Large intestine (tissue), 3 donors: ENCODE data around the gene HLA-DQB1. TPM values are rescaled to one million over a fixed set of nuclear protein-coding genes. Genes with fewer than 3 reads are reported as not detected.
"Not testable (repeated sequence)": the region's sequence is repeated elsewhere in the genome, so short reads cannot be mapped to it uniquely, and the experiment has no call there.

ENCODE experiments used
- DNase-seq, 2 donors: peaks; one replicate each; pipeline versions ENCODE4 v3.0.0 to v3.0.0-alpha.2; 2013
- H3K27ac ChIP-seq: one replicate; pipeline ENCODE4 v1.5.1; 2013; ENCODE audit warnings: low read length
- H3K27me3 ChIP-seq: 2 replicates; pipeline ENCODE4 v1.6.1; 2013; ENCODE audit warnings: low read length; ENCODE audit not compliant: control insufficient read depth, insufficient read depth
- H3K36me3 ChIP-seq: 2 replicates; pipeline ENCODE4 v1.6.1; 2013; ENCODE audit warnings: low read length; ENCODE audit not compliant: control insufficient read depth, insufficient read depth
- H3K4me1 ChIP-seq: one replicate; pipeline ENCODE4 v1.6.1; 2013; ENCODE audit warnings: low read length; ENCODE audit not compliant: control insufficient read depth, insufficient read depth
- H3K4me3 ChIP-seq: one replicate; pipeline ENCODE4 v1.5.1; 2013; ENCODE audit warnings: low read length
- H3K9me3 ChIP-seq: one replicate; pipeline ENCODE4 v1.6.1; 2013; ENCODE audit warnings: mild to moderate bottlenecking, low read depth, low read length, moderate library complexity; ENCODE audit not compliant: control insufficient read depth
- WGBS: methylation state at CpG from one replicate; pipeline ENCODE4 v1.1.5; 2013; ENCODE audit warnings: low lambda C conversion rate; ENCODE audit not compliant: insufficient coverage; 5-methylcytosine and 5-hydroxymethylcytosine counted together
- polyA plus RNA-seq: library from polyadenylated mRNA; unstranded; fragments of 120-200 nt; gene quantifications from one replicate; pipeline ENCODE4 v1.2.1, GENCODE V29; 2013

HLA-DQB1 gene
- polyA plus RNA-seq, 1 donor: 23.7 TPM

DNA sequence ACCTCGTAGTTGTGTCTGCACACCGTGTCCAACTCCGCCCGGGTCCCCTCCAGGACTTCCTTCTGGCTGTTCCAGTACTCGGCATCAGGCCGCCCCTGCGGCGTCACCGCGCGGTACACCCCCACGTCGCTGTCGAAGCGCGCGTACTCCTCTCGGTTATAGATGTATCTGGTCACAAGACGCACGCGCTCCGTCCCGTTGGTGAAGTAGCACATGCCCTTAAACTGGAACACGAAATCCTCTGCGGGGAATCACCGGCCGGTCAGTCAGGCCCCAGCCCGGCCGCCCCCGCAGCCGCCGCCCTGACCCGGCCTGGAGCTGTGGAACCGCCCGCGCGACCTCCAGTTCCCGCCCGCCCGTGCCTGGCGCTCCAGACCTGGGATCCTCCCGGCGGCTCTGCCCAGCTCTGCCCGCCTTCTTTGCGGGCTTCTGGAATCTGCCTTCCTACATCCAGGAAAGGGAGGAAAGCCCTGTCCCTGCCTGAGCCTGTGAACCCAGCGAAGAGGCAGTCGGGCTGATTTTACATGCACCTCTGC, 1.6 kb downstream of the HLA-DQB1 start:
- DNase-seq: peak in 1 of 2 donors; percentile 41

DNA sequence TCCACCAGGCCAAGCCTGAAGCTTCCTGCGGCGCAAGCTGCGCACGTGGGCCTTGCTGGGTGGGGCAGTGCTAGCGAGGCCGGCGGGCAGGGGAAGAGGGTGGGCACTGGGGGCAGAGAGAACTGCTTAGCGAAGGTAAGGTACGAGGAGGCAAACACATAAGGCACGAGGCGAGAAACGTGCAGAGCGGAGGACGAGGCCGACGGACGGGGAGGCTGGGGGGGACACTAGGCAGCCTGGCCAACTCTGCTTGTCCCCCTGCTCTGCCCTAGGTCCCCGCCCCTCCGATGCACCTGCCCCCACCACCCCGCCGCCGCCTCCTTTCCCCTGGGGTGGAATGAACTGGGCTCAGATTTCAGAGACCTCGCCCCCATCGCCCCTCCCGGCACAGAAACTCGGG, 2.1 kb downstream of the HLA-DQB1 start:
- no peaks in the 10 kb centered on the region for H3K9me3 ChIP-seq
- no peak overlapping the region for H3K27ac ChIP-seq
- peaks cover 4% of the 10 kb centered on the region for H3K27me3 ChIP-seq
- no peak overlapping the region for H3K4me3 ChIP-seq
- no peak for DNase-seq
- no peaks in the 10 kb centered on the region for H3K4me1 ChIP-seq
- WGBS: no CpG with 5 or more reads among the region's 26 CpGs
- no peaks in the 10 kb centered on the region for H3K36me3 ChIP-seq

More for the DNA sequence above, 1.6 kb downstream of the HLA-DQB1 start:
- no CpG with 5 or more reads among the region's 47 CpGs for WGBS
- no peaks in the 10 kb centered on the region for H3K36me3 ChIP-seq
- peak overlapping the region; percentile 13 for H3K4me3 ChIP-seq
- H3K9me3 ChIP-seq: no peaks in the 10 kb centered on the region
- H3K27me3 ChIP-seq: peaks cover 4% of the 10 kb centered on the region
- no peaks in the 10 kb centered on the region for H3K4me1 ChIP-seq
- no peak overlapping the region for H3K27ac ChIP-seq

DNA sequence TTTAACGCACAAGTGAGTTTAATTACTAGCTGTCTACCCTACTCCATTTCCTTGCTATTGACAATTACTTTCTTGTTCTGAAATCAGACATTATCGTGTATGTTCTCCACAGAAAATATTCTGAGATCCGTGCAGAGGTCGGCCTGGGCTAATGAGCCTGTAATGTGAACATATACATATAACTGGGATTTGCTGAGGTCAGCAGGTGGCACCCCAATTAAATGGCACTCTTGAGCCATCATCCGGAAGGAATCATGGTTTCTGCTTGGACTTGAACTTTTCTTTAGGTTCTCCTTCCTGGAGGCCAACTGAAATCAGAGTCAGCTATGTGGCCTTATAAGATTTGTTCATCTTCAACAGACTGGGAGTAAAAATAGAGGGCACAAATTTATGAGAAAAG, 3.6 kb downstream of the HLA-DQB1 start:
- H3K36me3 ChIP-seq: no peaks in the 10 kb centered on the region
- H3K27me3 ChIP-seq: peaks cover 6% of the 10 kb centered on the region
- no peak overlapping the region for H3K4me3 ChIP-seq
- no peak overlapping the region for H3K27ac ChIP-seq
- no peak for DNase-seq
- 62% methylated on average over 1 of the region's 5 CpGs for WGBS
- no peaks in the 10 kb centered on the region for H3K4me1 ChIP-seq
- no peaks in the 10 kb centered on the region for H3K9me3 ChIP-seq

DNA sequence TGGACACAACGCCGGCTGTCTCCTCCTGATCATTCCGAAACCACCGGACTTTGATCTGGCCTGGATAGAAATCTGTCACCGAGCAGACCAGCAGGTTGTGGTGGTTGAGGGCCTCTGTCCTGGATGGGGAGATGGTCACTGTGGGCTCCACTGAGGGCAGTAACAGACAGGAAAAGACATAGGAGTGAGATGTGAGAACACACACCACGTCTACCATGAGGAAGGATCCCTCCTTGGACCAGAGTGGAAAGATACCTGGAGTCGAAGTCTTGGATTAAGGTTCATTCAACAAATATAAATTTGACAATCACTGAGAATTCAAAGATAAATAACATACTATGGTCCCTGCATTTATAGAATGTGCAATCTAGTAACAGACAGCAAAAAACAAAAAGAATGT, 4.4 kb downstream of the HLA-DQB1 start:
- no CpG with 5 or more reads among the region's 7 CpGs for WGBS
- Histone ChIP-seq H3K9me3 (no peaks in the 10 kb centered on the region), H3K4me3 (no peak overlapping the region), H3K4me1 (no peaks in the 10 kb centered on the region), H3K27me3 (peaks cover 6% of the 10 kb centered on the region), H3K36me3 (no peaks in the 10 kb centered on the region), H3K27ac (no peak overlapping the region)
- DNase-seq: no peak

DNA sequence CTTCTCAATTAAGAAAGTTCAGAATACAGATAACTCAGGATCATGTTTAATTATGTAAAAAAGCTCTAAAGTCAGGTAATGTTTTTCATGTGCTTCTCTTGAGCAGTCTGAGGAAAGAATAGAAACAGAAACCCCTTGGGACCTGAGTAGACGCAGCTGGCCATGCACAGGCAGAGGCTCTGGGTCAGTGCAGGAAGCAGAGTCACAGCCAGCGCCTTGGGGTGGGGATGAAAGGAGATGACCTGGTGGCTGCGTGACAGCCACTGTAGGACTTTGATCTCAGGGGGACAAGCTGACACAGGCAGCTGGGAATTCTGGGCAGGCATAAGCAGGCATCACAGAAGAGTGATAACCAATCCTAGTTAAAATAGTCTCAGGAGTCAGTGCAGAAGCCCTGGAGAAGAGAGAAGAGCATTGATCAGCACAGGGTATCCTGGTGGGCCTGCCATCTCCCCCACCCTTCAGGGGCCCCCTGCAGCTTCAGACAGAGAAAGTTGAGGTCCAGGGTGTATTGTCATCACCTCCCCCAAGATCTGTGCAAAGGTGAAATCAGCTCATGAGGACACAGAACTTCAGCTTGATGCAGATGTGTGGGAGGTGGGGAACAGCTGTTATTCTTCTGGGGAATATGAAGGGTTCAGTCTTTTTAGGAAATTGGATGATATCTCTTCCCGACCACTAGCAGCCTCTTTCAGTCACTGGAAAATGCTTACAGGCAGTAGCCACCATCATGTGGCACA, 6.4 kb downstream of the HLA-DQB1 start:
- DNase-seq: peak in 1 of 2 donors; percentile 30
- no CpG with 5 or more reads among the region's 4 CpGs for WGBS
- H3K4me3 ChIP-seq: no peak overlapping the region
- no peaks in the 10 kb centered on the region for H3K9me3 ChIP-seq
- no peaks in the 10 kb centered on the region for H3K4me1 ChIP-seq
- peaks cover 3% of the 10 kb centered on the region for H3K27me3 ChIP-seq
- H3K36me3 ChIP-seq: no peaks in the 10 kb centered on the region
- H3K27ac ChIP-seq: no peak overlapping the region

DNA sequence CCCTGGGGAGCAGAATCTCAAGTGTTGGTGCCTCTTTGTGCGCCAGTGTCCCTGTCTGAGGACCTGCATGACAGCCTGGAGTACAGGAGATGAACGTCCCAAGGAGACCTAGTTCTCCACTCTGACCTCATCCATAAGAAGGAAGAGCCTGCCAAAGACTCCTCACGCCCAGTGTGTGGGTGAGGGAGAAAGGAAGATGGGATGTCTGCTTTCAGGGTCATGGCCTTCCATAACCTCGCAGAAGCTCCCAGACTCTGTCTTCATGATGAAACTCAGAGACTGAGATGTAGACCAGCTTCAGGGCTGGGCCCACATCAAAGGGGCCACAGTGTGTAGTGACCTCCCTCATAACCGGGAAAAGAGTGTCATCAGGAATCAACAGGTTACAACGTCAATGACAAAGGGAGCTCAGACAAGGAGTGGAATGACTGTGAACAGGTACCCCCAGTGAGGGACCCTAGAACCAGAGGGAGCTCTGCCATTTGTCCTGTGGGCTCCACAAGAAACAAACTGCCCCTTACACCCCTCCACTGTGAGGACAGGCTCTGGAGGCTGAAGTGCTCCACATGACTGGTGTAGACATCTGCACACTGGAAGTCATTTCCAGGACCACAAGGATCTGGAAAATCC, 8.1 kb downstream of the HLA-DQB1 start:
- peaks cover 3% of the 10 kb centered on the region for H3K27me3 ChIP-seq
- no peak overlapping the region for H3K4me3 ChIP-seq
- no peak for DNase-seq
- no CpG with 5 or more reads among the region's 6 CpGs for WGBS
- no peaks in the 10 kb centered on the region for H3K4me1 ChIP-seq
- no peaks in the 10 kb centered on the region for H3K36me3 ChIP-seq
- no peaks in the 10 kb centered on the region for H3K9me3 ChIP-seq
- H3K27ac ChIP-seq: no peak overlapping the region

DNA sequence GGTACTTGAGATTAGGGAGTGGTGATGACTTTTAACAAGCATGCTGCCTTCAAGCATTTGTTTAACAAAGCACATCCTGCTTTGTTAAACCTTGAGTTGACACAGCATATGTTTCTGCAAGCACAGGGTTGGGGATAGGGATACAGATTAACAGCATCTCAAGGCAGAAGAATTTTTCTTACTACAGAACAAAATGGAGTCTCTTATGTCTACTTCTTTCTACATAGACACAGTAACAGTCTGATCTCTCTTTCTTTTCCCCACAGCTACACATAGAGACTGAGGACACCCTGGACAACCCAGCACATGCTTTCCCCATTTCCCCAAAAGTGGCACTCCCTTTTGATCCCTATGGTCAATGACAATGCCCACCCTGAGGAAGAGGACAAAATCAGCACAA, 8.6 kb downstream of the HLA-DQB1 start:
- H3K4me3 ChIP-seq, H3K9me3 ChIP-seq, H3K27ac ChIP-seq, H3K36me3 ChIP-seq, H3K4me1 ChIP-seq, DNase-seq, H3K27me3 ChIP-seq: not testable (repeated sequence)

DNA sequence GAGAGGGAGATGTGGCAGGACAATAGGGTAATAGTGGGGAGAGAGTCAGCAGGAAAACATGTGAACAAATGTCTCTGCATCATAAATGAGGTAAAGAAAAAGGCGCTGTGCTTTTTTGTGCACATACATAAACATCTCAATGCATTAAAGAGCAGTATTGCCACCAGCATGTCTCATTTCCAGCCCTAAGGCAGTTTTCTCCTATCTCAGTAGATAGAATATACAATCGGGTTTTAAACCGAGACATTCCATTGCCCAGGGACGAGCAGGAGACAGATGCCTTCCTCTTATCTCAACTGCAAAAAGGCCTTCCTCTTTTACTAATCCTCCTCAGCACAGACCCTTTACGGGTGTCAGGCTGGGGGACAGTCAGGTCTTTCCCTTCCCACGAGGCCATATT, 9.1 kb downstream of the HLA-DQB1 start:
- H3K27ac ChIP-seq, H3K4me3 ChIP-seq, H3K4me1 ChIP-seq, H3K36me3 ChIP-seq, H3K9me3 ChIP-seq, DNase-seq, H3K27me3 ChIP-seq: not testable (repeated sequence)
- WGBS: no CpG with 5 or more reads among the region's 6 CpGs

DNA sequence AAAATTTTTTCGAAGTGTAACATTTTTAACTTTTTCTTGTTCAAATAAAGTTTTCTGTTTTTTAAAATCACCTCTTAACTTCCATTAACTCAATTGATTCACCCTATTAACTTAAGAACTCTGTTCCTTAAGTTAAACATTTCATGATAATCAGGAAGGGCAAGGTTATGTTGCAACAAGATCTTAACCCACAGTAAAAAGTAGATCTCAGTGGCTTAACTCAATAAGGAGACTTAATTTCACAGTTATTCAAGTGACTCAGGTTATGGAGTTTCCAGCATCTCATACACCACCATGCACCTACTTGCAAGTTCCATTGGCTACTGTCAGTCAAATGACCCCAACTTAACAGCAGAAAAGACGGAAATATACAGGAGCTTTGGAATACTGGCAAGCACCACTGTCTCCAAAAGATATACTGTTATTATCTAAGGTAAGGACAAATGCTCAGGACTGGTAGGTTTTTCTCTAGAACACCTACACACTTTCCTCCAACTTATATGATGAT, 11.2 kb downstream of the HLA-DQB1 start:
- DNase-seq: no peak
- Histone ChIP-seq H3K27me3 (peaks cover 3% of the 10 kb centered on the region), H3K4me1 (no peaks in the 10 kb centered on the region), H3K27ac (no peak overlapping the region), H3K4me3 (no peak overlapping the region), H3K9me3 (no peaks in the 10 kb centered on the region), H3K36me3 (no peaks in the 10 kb centered on the region)
- no CpG with 5 or more reads among the region's 2 CpGs for WGBS

DNA sequence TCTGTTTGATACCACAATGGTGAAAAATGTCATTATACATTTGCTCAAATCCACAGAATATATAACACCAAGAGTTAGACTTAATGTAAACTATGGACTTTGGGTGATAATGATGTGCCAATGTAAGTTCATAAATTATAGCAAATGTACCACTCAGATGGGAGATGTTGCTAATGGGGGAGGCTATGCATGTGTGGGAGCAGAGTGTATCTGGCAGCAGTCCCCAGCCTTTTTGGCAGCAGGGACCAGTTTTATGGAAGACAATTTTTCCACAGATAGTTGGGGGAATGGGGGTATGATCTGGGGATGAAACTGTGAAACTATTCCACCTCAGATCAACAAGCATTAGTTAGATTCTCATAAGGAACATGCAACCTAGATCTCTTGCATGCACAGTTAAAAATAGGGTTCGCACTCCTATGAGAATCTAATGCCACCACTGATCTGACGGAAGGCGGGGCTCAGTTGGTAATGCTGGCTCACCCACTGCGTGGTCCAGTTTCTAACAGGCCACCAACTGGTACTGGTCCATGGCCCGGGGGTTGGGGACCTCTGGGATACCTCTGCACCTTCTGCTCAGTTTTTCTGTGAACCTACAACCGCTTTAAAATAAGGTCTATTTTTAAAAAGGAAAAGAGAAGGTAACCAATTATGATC, 21.3 kb downstream of the HLA-DQB1 start:
- H3K27me3 ChIP-seq: no peaks in the 10 kb centered on the region
- H3K9me3 ChIP-seq: no peaks in the 10 kb centered on the region
- no peaks in the 10 kb centered on the region for H3K36me3 ChIP-seq
- no peak overlapping the region for H3K27ac ChIP-seq
- WGBS: no CpG with 5 or more reads among the region's 6 CpGs
- H3K4me3 ChIP-seq: no peak overlapping the region
- no peaks in the 10 kb centered on the region for H3K4me1 ChIP-seq
- DNase-seq: no peak
